ENCODE data around the gene CTNNA3.

DNA sequence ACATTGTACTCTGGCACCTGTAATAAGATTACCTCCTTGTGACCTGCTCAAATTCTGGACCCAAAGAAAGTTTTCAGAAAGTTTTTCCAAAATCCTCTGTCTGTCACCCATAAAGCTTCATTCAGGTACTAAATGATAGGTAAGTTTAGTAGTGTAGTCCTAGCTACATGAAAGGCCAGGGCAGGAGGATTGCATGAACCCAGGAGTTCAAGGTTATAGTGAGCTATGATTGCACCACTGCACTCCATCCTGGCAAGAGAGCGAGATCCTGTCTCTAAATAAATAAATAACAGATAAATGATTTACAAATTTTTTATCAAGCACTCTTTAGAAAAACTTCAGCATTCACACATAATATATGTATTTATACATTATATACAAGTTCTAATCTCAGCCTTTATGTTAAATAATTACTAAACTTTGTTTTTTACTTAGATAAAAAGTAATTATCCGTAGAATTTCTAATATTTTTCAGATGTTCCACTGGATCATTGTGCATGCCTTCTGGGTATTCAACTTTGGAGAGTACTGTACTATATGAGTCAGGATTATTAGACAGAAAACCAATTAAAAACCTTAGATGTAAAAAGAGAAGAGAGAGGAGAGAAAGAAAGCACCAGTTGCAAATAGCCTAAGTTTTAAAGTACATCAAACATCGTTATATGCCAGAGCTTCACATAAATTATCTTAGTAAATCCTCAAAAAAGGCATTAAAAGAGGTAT lies 407.1 kb downstream of the CTNNA3 start:
- TF ChIP-seq, protein P1, sequence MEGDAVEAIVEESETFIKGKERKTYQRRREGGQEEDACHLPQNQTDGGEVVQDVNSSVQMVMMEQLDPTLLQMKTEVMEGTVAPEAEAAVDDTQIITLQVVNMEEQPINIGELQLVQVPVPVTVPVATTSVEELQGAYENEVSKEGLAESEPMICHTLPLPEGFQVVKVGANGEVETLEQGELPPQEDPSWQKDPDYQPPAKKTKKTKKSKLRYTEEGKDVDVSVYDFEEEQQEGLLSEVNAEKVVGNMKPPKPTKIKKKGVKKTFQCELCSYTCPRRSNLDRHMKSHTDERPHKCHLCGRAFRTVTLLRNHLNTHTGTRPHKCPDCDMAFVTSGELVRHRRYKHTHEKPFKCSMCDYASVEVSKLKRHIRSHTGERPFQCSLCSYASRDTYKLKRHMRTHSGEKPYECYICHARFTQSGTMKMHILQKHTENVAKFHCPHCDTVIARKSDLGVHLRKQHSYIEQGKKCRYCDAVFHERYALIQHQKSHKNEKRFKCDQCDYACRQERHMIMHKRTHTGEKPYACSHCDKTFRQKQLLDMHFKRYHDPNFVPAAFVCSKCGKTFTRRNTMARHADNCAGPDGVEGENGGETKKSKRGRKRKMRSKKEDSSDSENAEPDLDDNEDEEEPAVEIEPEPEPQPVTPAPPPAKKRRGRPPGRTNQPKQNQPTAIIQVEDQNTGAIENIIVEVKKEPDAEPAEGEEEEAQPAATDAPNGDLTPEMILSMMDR (conservative IDR thresholded peaks at IDR 0.05 in 1 of 2, IDR thresholded peaks at IDR 0.05 in 1 of 2; ENCODE audit: extremely low read depth in 1 of 2, insufficient read depth in 1 of 2, low read depth in 1 of 2, low read length in 2 of 2): no peak
- TF ChIP-seq EZH2 (IDR thresholded peaks at IDR 0.05; ENCODE audit: borderline replicate concordance, low read length): no peak

Data from mammary epithelial cell (primary cell).